K562 treated with DMSO at 1 percent for 24 hours (cell line): Measurements from ENCODE around the gene UNC93B1. TPM values are rescaled to one million over a fixed set of nuclear protein-coding genes. Genes with fewer than 3 reads are reported as not detected.

Experiments used
- total RNA-seq: library from RNA; unstranded; fragments of 300-600 nt; gene quantifications from 2 replicates; pipeline ENCODE4 v1.2.3, GENCODE V29; 2022; ENCODE audit warnings: low read depth; ENCODE audit not compliant: insufficient read depth

UNC93B1 gene
- 8.1 and 9.4 TPM in 2 replicates for total RNA-seq

DNA sequence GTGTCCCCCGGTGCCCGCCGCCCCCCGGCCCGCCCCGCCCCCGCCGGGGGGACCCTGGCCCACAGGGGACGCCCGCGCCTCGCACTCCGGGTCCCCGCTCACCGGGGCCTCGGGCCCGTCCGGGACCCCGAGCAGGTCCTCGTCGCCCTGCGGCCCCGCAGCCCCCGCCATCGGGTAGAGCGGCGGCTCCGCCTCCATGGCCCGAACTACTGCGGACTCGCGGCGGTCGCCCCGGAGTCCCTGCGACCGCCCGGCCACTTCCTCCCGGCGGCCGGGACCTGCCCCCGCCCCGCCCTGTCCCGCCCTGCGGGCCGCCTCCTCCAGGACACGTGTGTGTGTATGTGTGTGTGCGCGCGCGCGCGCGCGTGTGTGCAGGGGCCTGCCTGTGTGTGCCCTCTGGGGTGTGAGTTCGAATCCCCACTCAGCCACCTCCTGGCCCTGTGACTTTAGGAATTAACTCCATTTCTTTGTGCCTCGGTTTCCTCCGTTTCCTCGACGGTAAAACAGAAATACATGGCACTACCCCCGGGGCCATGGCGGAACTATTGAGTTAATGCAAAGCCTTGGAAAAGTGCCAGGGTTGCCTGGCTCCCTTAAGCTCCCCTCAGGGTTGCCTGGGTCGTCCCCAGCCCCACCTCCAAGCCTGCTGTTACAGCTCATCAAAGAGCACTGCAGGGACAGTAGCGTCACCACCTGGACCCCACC lies at the start of gene UNC93B1:
TSS of gene UNC93B1 (minus strand) at position 252 of the 705 bp plus-strand sequence. CDS start at position 198, 54 bp downstream.

GRCh38 chr11:68038718-68039525 lies 35.0 kb upstream of the UNC93B1 start, which contains the start of gene TCIRG1:
TCIRG1 (plus strand) TSS chr11:68039025; CDS start chr11:68041272, 2,247 bp downstream.

GRCh38 chr11:68030318-68031143 lies 26.6 kb upstream of the UNC93B1 start, which contains the start of gene NDUFS8:
NDUFS8 (plus strand) TSS chr11:68030681; CDS start chr11:68032152, 1,471 bp downstream.

DNA sequence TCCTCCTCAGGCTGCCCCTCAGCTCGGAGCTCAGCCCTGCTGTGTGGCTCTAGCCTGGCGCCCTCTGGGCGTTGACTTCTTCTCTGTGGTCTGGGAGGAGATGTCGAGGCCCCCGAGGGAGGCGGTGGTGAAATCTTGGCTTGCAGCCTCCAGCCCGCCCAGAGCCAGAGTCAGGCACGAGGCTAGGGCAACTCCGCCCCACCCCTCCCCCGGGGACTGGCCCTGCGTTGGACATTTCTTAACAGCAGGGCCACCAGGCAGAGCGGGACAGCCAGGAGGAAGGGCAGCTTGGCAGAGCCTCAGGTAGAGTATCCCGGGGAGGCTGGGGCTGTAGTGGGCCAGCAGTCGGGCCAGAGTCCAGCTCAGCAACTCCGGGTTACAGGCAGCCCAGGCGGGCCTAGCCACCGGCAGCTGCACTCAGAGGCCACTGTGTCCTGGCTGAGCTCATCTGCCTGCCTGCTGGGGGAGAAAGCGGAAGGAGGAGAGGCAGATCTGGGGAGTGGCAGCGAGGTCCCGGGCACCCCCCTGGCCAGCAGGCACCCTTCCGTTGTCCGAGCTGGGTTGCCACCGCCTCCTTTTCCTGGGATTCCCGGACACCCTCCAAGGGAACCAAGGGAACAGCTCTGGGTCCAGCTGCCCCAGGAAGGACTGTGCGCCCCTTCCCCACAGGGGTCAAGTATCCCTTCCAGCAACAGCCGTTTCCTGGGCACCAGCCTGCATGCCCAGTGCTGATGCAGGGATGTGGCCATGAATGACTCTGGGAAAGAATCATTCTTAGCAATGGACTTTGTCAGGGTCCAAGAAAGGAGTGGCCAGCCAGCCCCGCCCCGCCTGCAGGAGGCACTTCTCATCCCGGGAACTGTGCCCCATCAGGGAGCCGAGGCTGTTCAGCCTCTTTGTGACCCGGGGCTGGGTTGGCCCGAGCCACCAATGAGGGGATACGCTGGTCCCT lies 6.5 kb upstream of the UNC93B1 start, which contains the start of gene ALDH3B1:
TSS of gene ALDH3B1 (plus strand) at position 238 of the 952 bp plus-strand sequence. CDS start 4,971 bp downstream, outside the sequence.

Other genes with a start within 250 kb of the UNC93B1 start
- 1.5 and 1.6 TPM in 2 replicates for gene ALDH3B1, start 6.2 kb upstream of the UNC93B1 start, total RNA-seq
- 309 and 332 TPM in 2 replicates for gene NDUFS8, start 26.6 kb upstream of the UNC93B1 start, total RNA-seq
- 110 and 131 TPM in 2 replicates for gene TCIRG1, start 34.9 kb upstream of the UNC93B1 start, total RNA-seq
- gene CHKA, start 117.3 kb upstream of the UNC93B1 start, total RNA-seq, result 35.2 and 40.8 TPM in 2 replicates
- 8.6 and 12.2 TPM in 2 replicates for gene KMT5B, start 209.2 kb upstream of the UNC93B1 start, total RNA-seq